ENCODE data around the gene ALDH1A2.

The ALDH1A2 gene

GRCh38 chr15:58042006-58042405 lies 23.5 kb downstream of the ALDH1A2 start:
- Histone ChIP-seq H3K27ac (no peak overlapping the region), H4K20me1 (ENCODE audit: insufficient read depth) (no peaks in the 10 kb centered on the region), H3K4me2 (no peak overlapping the region), H3K4me3 (IDR thresholded peaks at IDR 0.05; ENCODE audit: insufficient read depth, low read depth, low read length) (no peak overlapping the region), H3K9ac (no peak overlapping the region), H3K79me2 (ENCODE audit: insufficient read depth, low read depth) (no peaks in the 10 kb centered on the region), H3K27me3 (ENCODE audit: insufficient read depth, low read depth) (no peaks in the 10 kb centered on the region), H3K4me1 (ENCODE audit: low read depth, poor library complexity, severe bottlenecking) (no peaks in the 10 kb centered on the region), H2AFZ (ENCODE audit: low read depth) (no peak overlapping the region), H3K36me3 (ENCODE audit: insufficient read depth) (no peaks in the 10 kb centered on the region)
- TF ChIP-seq, protein P1, sequence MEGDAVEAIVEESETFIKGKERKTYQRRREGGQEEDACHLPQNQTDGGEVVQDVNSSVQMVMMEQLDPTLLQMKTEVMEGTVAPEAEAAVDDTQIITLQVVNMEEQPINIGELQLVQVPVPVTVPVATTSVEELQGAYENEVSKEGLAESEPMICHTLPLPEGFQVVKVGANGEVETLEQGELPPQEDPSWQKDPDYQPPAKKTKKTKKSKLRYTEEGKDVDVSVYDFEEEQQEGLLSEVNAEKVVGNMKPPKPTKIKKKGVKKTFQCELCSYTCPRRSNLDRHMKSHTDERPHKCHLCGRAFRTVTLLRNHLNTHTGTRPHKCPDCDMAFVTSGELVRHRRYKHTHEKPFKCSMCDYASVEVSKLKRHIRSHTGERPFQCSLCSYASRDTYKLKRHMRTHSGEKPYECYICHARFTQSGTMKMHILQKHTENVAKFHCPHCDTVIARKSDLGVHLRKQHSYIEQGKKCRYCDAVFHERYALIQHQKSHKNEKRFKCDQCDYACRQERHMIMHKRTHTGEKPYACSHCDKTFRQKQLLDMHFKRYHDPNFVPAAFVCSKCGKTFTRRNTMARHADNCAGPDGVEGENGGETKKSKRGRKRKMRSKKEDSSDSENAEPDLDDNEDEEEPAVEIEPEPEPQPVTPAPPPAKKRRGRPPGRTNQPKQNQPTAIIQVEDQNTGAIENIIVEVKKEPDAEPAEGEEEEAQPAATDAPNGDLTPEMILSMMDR (conservative IDR thresholded peaks at IDR 0.05; ENCODE audit: low read depth, low read length): no peak

DNA sequence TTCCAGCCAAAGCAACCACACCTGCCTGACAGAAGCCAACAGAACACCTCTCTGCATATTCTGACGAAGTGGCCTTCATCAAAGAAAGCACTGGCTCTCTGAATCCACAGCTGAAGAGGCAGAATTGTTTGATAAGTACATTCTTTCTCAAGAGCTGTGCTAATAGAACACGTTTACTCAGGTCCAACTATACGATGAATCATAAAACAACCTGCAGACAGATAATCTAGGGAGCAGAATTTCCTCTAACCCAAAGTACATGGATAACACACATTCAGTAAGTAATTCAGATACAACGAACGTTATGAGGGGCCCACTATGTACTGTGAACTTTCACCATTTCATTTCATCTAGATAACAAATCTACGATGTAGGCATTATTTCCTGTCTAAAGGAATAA lies 25.4 kb downstream of the ALDH1A2 start:
- Histone ChIP-seq H3K4me3 (IDR thresholded peaks at IDR 0.05; ENCODE audit: insufficient read depth, low read depth, low read length) (no peak overlapping the region), H4K20me1 (ENCODE audit: insufficient read depth) (no peaks in the 10 kb centered on the region), H3K27me3 (ENCODE audit: insufficient read depth, low read depth) (no peaks in the 10 kb centered on the region), H3K9ac (no peak overlapping the region), H2AFZ (ENCODE audit: low read depth) (no peak overlapping the region), H3K36me3 (ENCODE audit: insufficient read depth) (no peaks in the 10 kb centered on the region), H3K4me2 (no peak overlapping the region), H3K79me2 (ENCODE audit: insufficient read depth, low read depth) (no peaks in the 10 kb centered on the region), H3K4me1 (ENCODE audit: low read depth, poor library complexity, severe bottlenecking) (no peaks in the 10 kb centered on the region), H3K27ac (no peak overlapping the region)
- TF ChIP-seq, protein P1 (conservative IDR thresholded peaks at IDR 0.05; ENCODE audit: low read depth, low read length): no peak

- Histone ChIP-seq H3K27ac (no peak overlapping the region), H3K4me3 (IDR thresholded peaks at IDR 0.05; ENCODE audit: insufficient read depth, low read depth, low read length) (no peak overlapping the region), H3K9ac (no peak overlapping the region), H4K20me1 (ENCODE audit: insufficient read depth) (no peaks in the 10 kb centered on the region), H3K36me3 (ENCODE audit: insufficient read depth) (no peaks in the 10 kb centered on the region), H2AFZ (ENCODE audit: low read depth) (no peak overlapping the region), H3K27me3 (ENCODE audit: insufficient read depth, low read depth) (no peaks in the 10 kb centered on the region), H3K4me2 (no peak overlapping the region), H3K79me2 (ENCODE audit: insufficient read depth, low read depth) (no peaks in the 10 kb centered on the region), H3K4me1 (ENCODE audit: low read depth, poor library complexity, severe bottlenecking) (no peaks in the 10 kb centered on the region)
- TF ChIP-seq, protein P1 (conservative IDR thresholded peaks at IDR 0.05; ENCODE audit: low read depth, low read length): no peak
These were observed 26.2 kb downstream of the ALDH1A2 start for GRCh38 chr15:58039079-58040035.

GRCh38 chr15:58038426-58039078 lies 27.0 kb downstream of the ALDH1A2 start:
- Histone ChIP-seq H2AFZ (ENCODE audit: low read depth) (no peak overlapping the region), H3K36me3 (ENCODE audit: insufficient read depth) (no peaks in the 10 kb centered on the region), H3K27me3 (ENCODE audit: insufficient read depth, low read depth) (no peaks in the 10 kb centered on the region)

More at GRCh38 chr15:58038426-58039078, 27.0 kb downstream of the ALDH1A2 start:
- Histone ChIP-seq H3K9ac (no peak overlapping the region), H3K79me2 (ENCODE audit: insufficient read depth, low read depth) (no peaks in the 10 kb centered on the region), H4K20me1 (ENCODE audit: insufficient read depth) (no peaks in the 10 kb centered on the region), H3K4me1 (ENCODE audit: low read depth, poor library complexity, severe bottlenecking) (no peaks in the 10 kb centered on the region), H3K27ac (no peak overlapping the region), H3K4me2 (no peak overlapping the region), H3K4me3 (IDR thresholded peaks at IDR 0.05; ENCODE audit: insufficient read depth, low read depth, low read length) (no peak overlapping the region)
- TF ChIP-seq, protein P1 (conservative IDR thresholded peaks at IDR 0.05; ENCODE audit: low read depth, low read length): no peak
